HUDEP-2 (cell line): Measurements from ENCODE around the gene TLCD1.

Experiments used
- DNase-seq, 76 experiments: peaks; one replicate each; lab custom pipeline; 2025; ENCODE audit not compliant: unreplicated experiment in 76 of 76; lab: John Stamatoyannopoulos, UW

TLCD1 gene

GRCh38 chr17:28726226-28726626, at the start of gene TLCD1:
TLCD1 (minus strand) TSS chr17:28726233; CDS start chr17:28726097, 136 bp downstream.
- peak in 69 of 76 experiments; percentile 3 to 90 (median 67) for DNase-seq

GRCh38 chr17:28774206-28774605, 48.2 kb upstream of the TLCD1 start:
- DNase-seq: no peak

- DNase-seq: no peak
Measured at GRCh38 chr17:28773736-28774135, 47.7 kb upstream of the TLCD1 start.

- no peak for DNase-seq
Measured at GRCh38 chr17:28765038-28765437, 39.0 kb upstream of the TLCD1 start.

- peak in 69 of 76 experiments; percentile 17 to 86 (median 58) for DNase-seq
Measured at GRCh38 chr17:28763804-28764266, 37.8 kb upstream of the TLCD1 start.

GRCh38 chr17:28763137-28763799, 37.2 kb upstream of the TLCD1 start:
- no peak for DNase-seq

- peak in 42 of 76 experiments; percentile 7 to 59 (median 32) for DNase-seq
Measured at GRCh38 chr17:28760601-28761562, 34.8 kb upstream of the TLCD1 start.

- no peak for DNase-seq
Measured at GRCh38 chr17:28759256-28759865, 33.3 kb upstream of the TLCD1 start.

- DNase-seq: no peak
Measured at GRCh38 chr17:28758411-28759121, 32.5 kb upstream of the TLCD1 start.

- DNase-seq: no peak
Measured at GRCh38 chr17:28756049-28756804, 30.2 kb upstream of the TLCD1 start.

GRCh38 chr17:28755486-28755885, 29.5 kb upstream of the TLCD1 start:
- no peak for DNase-seq

GRCh38 chr17:28751600-28752366, 25.8 kb upstream of the TLCD1 start:
- DNase-seq: no peak

GRCh38 chr17:28750178-28751047, 24.4 kb upstream of the TLCD1 start:
- DNase-seq: peak in 72 of 76 experiments; percentile 54 to 94 (median 84)

GRCh38 chr17:28749516-28750177, 23.6 kb upstream of the TLCD1 start:
- peak in 1 of 76 experiments; percentile 28 for DNase-seq

- DNase-seq: no peak
Measured at GRCh38 chr17:28748852-28749515, 23.0 kb upstream of the TLCD1 start.

- no peak for DNase-seq
Measured at GRCh38 chr17:28747801-28748750, 22.0 kb upstream of the TLCD1 start.
